WI38 (cell line): ENCODE results near the gene VTCN1.
"Not testable (repeated sequence)": the region's sequence is repeated elsewhere in the genome, so short reads cannot be mapped to it uniquely, and the experiment has no call there.

Source experiments
- H3K4me3 ChIP-seq: 2 replicates; pipeline ENCODE4 v1.5.1; 2011; ENCODE audit warnings: low read depth, mild to moderate bottlenecking, control low read depth, low read length
- TF ChIP-seq, protein P1 (sequence below): IDR thresholded peaks from 2 replicates; pipeline ENCODE4 v1.5.1; 2012; ENCODE audit warnings: low read depth, mild to moderate bottlenecking, control low read depth, low read length

VTCN1 gene

DNA sequence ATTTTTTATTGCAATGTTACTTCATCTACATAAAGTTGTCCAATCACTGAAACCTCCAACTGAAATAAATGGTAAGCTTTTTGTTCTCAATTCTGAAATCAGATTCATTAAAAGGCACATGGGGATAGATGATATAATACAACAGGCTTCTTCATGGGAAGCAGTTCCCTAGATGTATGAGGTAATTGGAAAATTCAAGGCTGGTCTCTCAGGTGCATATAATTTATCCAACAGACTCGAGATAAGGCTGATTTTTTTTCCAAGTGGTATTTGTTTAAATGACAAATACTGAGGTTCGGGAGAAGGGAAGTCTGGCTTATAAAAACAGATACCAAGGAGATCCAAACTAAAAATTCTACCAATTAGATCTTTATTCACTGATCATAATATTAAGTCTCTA is 103.4 kb downstream of the VTCN1 start:
- H3K4me3 ChIP-seq, result no peak overlapping the region
- TF ChIP-seq, protein P1, sequence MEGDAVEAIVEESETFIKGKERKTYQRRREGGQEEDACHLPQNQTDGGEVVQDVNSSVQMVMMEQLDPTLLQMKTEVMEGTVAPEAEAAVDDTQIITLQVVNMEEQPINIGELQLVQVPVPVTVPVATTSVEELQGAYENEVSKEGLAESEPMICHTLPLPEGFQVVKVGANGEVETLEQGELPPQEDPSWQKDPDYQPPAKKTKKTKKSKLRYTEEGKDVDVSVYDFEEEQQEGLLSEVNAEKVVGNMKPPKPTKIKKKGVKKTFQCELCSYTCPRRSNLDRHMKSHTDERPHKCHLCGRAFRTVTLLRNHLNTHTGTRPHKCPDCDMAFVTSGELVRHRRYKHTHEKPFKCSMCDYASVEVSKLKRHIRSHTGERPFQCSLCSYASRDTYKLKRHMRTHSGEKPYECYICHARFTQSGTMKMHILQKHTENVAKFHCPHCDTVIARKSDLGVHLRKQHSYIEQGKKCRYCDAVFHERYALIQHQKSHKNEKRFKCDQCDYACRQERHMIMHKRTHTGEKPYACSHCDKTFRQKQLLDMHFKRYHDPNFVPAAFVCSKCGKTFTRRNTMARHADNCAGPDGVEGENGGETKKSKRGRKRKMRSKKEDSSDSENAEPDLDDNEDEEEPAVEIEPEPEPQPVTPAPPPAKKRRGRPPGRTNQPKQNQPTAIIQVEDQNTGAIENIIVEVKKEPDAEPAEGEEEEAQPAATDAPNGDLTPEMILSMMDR, result no peak

DNA sequence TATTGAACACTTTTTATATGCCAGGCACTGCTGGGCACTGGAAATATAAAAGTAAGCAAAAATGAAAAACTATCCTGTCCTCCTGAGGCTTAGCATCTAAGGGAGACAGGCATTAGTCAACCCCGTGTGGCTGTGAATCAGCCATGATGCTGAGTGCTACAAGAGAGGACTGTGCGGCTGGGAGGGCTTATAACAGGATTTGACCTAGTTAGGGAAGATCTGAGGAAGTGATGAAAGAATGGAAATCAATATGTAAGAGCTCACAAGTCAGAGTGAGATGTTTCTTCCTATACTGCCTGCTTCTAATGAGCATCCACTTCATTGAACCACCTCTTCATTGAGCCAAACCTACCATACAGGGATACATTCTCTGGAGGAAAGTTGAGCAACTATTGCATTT is 104.2 kb downstream of the VTCN1 start:
- TF ChIP-seq, protein P1, result no peak
- H3K4me3 ChIP-seq, result no peak overlapping the region

DNA sequence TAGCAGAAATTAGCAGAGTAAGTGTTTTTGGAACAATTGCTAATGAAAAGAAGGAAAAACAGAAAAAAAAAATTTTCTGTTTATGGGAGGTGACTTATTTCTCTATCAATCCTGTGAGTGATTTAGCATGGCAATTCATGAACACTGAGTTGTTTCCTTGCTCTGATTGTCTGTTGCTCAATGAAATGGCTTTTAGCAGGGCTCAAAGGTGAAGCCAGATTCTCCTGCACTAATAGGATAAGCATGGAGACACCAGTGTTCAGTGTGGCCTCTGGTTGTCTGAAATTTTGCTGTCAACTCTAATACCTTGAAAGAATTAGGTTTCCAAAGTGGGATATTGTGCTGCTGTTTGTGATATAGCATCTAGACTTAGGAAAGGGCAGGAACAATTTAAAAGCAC is 105.0 kb downstream of the VTCN1 start:
- TF ChIP-seq, protein P1, result no peak

DNA sequence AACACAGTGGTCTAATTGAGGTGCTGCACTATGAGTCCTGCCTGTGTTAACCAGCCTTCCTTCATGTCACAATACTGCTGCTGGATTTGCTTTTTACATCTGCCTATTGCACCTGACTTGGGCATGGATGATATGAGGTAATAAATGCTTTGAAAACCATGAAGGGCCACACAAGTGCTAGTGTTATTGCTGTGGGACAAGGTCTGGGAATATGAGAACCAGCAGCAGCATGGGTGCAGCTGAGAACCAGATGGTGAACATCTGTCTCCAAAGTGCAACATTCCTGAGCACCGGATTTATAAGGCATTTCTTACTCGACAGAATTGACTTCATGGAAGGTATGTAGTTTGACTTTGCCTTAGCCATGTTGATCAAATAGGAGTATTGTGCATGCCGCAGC is 105.7 kb downstream of the VTCN1 start:
- TF ChIP-seq, protein P1, result no peak
- no peak overlapping the region for H3K4me3 ChIP-seq

More for the DNA sequence above, 105.0 kb downstream of the VTCN1 start:
- H3K4me3 ChIP-seq, result no peak overlapping the region

DNA sequence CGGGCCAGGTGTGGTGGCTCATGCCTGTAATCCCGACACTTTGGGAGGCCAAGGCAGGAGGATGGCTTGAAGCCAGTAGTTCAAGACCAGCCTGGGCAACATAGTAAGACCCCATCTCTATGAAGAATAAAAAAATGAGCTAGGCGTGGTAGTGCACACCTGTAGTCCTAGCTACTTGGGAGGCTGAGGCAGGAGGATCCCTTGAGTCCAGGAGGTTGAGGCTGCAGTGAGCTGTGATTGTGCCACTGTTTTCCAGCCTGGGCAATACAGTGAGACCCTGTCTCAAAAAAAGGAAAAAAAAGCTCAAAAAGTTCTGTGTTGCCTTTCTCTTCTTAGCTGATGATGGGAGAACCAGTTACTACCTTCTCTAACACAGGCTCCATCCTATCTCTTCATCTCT is 108.9 kb downstream of the VTCN1 start:
- not testable (repeated sequence) for H3K4me3 ChIP-seq

DNA sequence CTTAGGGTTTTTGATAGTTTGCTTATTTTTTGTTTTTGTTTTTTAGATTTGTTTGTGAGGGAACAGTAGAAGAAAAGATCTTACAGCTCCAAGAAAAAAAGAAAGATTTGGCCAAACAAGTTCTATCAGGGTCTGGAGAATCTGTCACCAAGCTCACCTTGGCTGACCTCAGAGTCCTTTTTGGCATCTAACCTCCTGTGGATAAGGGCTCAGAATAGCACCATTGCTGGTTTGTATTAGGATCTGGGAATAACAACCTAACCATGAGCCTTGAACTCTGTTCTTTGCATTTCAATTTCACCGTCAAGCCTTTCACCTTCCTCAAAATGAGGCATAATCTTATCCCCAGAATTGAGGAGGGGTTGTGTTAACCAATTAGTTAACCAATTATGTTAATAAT is 109.4 kb downstream of the VTCN1 start:
- TF ChIP-seq, protein P1, result no peak
- no peak overlapping the region for H3K4me3 ChIP-seq

DNA sequence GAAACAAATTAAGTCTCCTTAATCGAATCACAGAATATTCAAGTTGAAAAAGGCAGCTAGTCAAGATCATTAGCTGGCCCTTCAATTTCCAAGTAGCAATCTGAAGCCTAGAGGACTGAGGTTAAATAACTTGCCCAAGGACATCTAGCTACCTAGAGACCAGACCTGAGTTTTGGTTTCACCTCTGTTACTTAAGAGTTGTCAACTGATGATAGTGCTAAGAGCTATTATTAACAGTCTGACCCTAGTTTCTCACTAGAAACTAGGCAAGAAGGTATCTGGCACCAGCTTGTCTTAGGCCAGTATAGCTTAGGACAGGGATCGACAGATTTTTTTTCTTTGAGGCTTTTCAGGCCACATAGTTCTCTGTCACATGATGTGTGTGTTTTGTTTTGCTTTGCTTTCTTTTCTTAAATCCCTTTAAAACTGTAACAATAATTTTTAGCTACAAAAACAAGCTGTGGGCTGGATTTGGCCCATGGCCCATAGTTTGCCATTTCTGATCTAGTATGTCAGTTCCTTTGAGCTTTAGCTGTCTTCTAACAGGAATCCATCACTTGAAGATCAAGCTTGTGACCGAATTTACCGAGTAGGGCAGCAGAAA is 112.3 kb downstream of the VTCN1 start:
- TF ChIP-seq, protein P1, result no peak
- no peak overlapping the region for H3K4me3 ChIP-seq

DNA sequence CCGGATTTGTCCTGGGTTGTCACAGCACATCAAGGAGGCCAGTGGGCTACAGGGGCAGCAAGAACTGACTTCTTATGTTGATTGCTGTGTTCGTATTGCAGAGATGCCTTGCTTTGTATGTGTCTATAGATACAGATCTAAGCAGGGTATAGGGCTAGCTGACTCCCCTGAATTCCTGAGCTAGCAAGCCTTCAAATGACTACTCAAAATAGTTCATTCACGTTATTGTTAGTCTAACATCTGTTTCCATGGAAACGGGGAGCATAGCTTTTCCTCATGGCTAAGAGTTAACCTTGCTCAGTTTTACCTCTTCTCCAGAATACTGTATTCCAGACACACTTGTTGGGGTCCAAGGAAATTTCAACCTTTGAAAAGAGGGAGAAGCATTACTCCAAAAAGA is 113.3 kb downstream of the VTCN1 start:
- TF ChIP-seq, protein P1, result no peak
- no peak overlapping the region for H3K4me3 ChIP-seq
